ENCODE measurements around the gene NAPB. TPM values are rescaled to one million over a fixed set of nuclear protein-coding genes. Genes with fewer than 3 reads are reported as not detected.
A peak's percentile ranks its signal among the peaks of the same experiment; 100 is the strongest.

NAPB gene
- total RNA-seq, 4 donors from 2014 or later: 10.9 to 16.1 (median 13.6) TPM

- TF ChIP-seq POLR2A (IDR thresholded peaks at IDR 0.05) (no peak), CTCF (IDR thresholded peaks at IDR 0.05) (no peak), EP300 (IDR thresholded peaks at IDR 0.05) (no peak)
- Histone ChIP-seq H3K4me1 (peaks cover 0 to 25% (median 0%) of the 10 kb centered on the region in 4 donors), H3K27ac (no peak overlapping the region), H3K27me3 (no peaks in the 10 kb centered on the region), H3K9me3 (no peaks in the 10 kb centered on the region), H3K36me3 (no peaks in the 10 kb centered on the region), H3K4me3 (no peak overlapping the region)
- no peak for DNase-seq (ENCODE audit: low spot score in 2 of 2)
- WGBS, 2 donors: 45 to 49% methylated on average over 5 of the region's 5 CpGs
Measured at GRCh38 chr20:23438661-23439060, 17.4 kb upstream of the NAPB start.

- TF ChIP-seq CTCF (IDR thresholded peaks at IDR 0.05): no peak
- no peak for TF ChIP-seq POLR2A (IDR thresholded peaks at IDR 0.05)
- no peak for TF ChIP-seq EP300 (IDR thresholded peaks at IDR 0.05)
- no peak overlapping the region for H3K4me3 ChIP-seq
- no peaks in the 10 kb centered on the region for H3K9me3 ChIP-seq
- no peaks in the 10 kb centered on the region for H3K27me3 ChIP-seq
- peak overlapping the region in 1 of 4 donors; percentile 67 for H3K27ac ChIP-seq
- H3K4me1 ChIP-seq: peaks cover 0 to 25% (median 0%) of the 10 kb centered on the region in 4 donors
- no peak for DNase-seq (ENCODE audit: low spot score in 2 of 2)
- H3K36me3 ChIP-seq: no peaks in the 10 kb centered on the region
- WGBS, 2 donors: 77% methylated on average over 9 of the region's 9 CpGs
Measured at GRCh38 chr20:23437126-23437899, 16.0 kb upstream of the NAPB start.

DNA sequence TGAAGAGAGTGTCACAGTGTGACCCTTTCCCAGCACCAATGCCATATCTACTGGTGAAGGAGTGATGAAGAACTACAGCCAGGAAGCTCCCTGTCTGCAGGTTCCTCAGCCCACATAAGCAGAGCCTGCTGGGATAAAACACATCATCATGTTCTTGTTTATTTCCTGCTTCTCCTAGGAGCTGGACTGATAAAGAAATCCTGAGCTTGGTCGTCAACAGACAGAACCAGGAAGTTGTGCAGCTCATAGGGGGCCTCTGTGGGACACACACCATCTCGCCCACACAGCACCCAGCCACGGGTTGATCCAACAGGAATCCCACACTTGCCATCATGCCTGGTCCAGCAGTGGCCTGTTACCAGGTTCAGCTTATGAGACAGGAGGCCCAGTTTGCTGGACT, 15.4 kb upstream of the NAPB start:
- Histone ChIP-seq H3K27me3 (no peaks in the 10 kb centered on the region), H3K9me3 (no peaks in the 10 kb centered on the region), H3K4me1 (peaks cover 0 to 22% (median 0%) of the 10 kb centered on the region in 4 donors), H3K27ac (peak overlapping the region in 1 of 4 donors; percentile 67), H3K4me3 (no peak overlapping the region), H3K36me3 (no peaks in the 10 kb centered on the region)
- 31 to 43% methylated on average over 3 of the region's 3 CpGs for WGBS, 2 donors
- no peak for TF ChIP-seq EP300 (IDR thresholded peaks at IDR 0.05)
- no peak for TF ChIP-seq CTCF (IDR thresholded peaks at IDR 0.05)
- TF ChIP-seq POLR2A (IDR thresholded peaks at IDR 0.05): no peak
- DNase-seq (ENCODE audit: low spot score in 2 of 2): no peak

DNA sequence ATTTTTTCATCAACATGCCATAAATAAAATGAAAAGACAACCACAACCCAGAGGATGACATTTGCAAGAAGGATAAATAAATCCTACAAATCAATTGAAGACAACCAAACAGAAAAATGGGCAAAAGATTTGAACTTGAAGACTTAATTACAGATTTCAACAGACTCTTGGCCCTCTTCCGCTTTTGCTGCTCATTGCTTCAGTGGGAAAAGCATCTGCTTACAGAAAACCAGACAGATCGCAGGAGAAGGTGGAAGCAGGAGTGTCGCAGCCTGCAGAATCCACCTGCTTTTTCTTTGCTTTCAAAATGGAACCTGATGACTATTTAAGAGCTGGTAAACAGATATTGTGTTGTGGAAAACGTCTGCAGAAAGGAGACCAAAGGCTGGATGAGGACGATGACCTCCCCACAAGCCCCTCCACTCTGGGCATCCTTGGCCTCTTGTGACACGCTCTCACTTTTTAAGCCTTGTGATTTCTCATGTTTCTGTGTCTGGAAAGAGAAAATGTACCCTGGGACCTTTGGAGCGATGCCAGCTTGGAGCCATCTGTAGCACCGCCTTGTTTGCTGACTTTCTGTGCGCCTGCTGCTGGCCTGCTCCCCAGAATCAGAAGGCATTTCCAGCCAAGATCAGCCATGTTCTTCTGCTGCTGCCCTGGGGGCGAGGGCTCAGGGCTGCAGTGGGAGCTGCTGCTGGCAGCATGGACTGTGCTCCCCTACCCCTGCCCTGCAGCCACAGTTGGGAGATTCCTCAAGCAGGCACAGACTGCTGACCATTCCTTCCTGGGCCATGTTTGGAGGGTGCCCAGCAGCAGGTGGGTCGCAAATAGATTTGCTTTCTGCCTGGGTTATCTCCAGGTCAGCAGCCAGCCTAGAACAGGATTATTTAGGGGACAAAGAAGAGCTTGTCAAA, 14.6 kb upstream of the NAPB start:
- DNase-seq (ENCODE audit: low spot score in 2 of 2): peak in 1 of 2 donors; percentile 59
- H3K4me1 ChIP-seq: peaks cover 0 to 20% (median 0%) of the 10 kb centered on the region in 4 donors
- no peaks in the 10 kb centered on the region for H3K36me3 ChIP-seq
- 56 to 57% methylated on average over 11 of the region's 11 CpGs for WGBS, 2 donors
- no peaks in the 10 kb centered on the region for H3K9me3 ChIP-seq
- TF ChIP-seq POLR2A (IDR thresholded peaks at IDR 0.05) (no peak), EP300 (IDR thresholded peaks at IDR 0.05) (peak in 1 of 2 donors; percentile 72)
- no peak overlapping the region for H3K4me3 ChIP-seq
- H3K27me3 ChIP-seq: no peaks in the 10 kb centered on the region
- peak overlapping the region in 1 of 4 donors; percentile 67 for H3K27ac ChIP-seq

GRCh38 chr20:23434521-23435313, 13.4 kb upstream of the NAPB start:
- no peak for TF ChIP-seq EP300 (IDR thresholded peaks at IDR 0.05)
- no peak for TF ChIP-seq CTCF (IDR thresholded peaks at IDR 0.05)
- TF ChIP-seq POLR2A (IDR thresholded peaks at IDR 0.05): no peak
- H3K9me3 ChIP-seq: no peaks in the 10 kb centered on the region
- no peak for DNase-seq (ENCODE audit: low spot score in 2 of 2)
- H3K4me3 ChIP-seq: no peak overlapping the region
- peaks cover 0 to 20% (median 0%) of the 10 kb centered on the region in 4 donors for H3K4me1 ChIP-seq
- H3K27ac ChIP-seq: peak overlapping the region in 1 of 4 donors; percentile 67
- 89 to 97% methylated on average over 7 of the region's 7 CpGs for WGBS, 2 donors
- H3K27me3 ChIP-seq: no peaks in the 10 kb centered on the region
- no peaks in the 10 kb centered on the region for H3K36me3 ChIP-seq
